HL-60 (cell line): ENCODE data around the gene WDR33.

Source experiments
- CTCF ChIP-seq: IDR thresholded peaks from one replicate; pipeline ENCODE4 v1.5.1; 2011; ENCODE audit warnings: low read length, control low read depth, inconsistent platforms; ENCODE audit not compliant: insufficient read depth
- GABPA ChIP-seq: IDR thresholded peaks from 2 replicates; pipeline ENCODE4 v1.6.1; 2012; ENCODE audit warnings: low read depth
- POLR2AphosphoS5 ChIP-seq: IDR thresholded peaks from 2 replicates; pipeline ENCODE4 v1.6.1; 2012; ENCODE audit warnings: low read depth
- SPI1 ChIP-seq: IDR thresholded peaks from 2 replicates; pipeline ENCODE4 v1.6.1; 2012; ENCODE audit warnings: low read depth, mild to moderate bottlenecking, borderline replicate concordance

DNA sequence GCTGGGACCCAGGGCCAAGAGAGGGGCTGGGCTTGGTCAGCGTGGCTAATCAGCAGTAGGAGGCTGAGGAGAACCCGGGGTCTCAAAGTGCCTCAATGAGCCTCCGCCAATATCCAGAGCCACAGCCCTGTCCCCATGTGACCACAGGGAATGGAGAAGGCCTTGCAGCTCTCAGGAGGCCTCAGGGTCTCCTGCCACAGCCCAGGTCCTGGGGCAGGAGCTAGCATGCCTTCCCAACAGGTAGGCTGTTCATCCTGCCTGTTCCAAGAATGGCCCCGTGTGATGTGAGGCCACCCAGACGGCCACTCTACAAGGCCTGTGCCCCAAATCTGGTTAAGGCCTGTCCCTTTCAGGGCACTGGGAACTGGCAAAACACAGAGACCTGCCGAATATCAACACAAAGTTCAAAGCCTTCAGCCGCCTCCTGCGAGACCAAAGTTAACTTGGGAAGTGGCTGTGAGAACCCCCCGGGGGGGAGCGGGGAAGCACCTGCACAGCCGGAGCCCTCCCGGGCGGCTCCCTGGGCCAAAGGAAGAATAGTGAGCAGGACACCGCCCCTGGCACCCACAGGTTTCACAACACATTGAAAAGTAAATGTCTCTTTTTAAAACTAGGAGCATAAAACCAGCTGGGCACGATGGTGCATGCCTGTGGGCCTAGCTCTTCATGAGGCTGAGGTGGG lies 131.2 kb downstream of the WDR33 start:
- no peak for TF ChIP-seq CTCF
- TF ChIP-seq POLR2AphosphoS5 = no peak
- TF ChIP-seq GABPA = no peak
- TF ChIP-seq SPI1 = no peak
